HEK293T (cell line): Measurements from ENCODE around the gene NAV2.

Source experiments
- CTCF ChIA-PET: fragments of 350-600 bp; formaldehyde crosslinking; extraction: SDS; loops from one replicate; lab custom pipeline; 2021; ENCODE audit warnings: antibody characterized with exemption, inconsistent platforms; lab: Yijun Ruan, JAX
- POLR2A ChIA-PET: fragments of 350-600 bp; formaldehyde crosslinking; extraction: SDS; loops from one replicate; lab custom pipeline; 2020; ENCODE audit warnings: antibody characterized with exemption, inconsistent platforms; lab: Yijun Ruan, JAX
- DNase-seq: peaks from one replicate; pipeline ENCODE4 v3.0.0; 2012; ENCODE audit warnings: mixed read lengths; ENCODE audit errors: extremely low spot score
- ARNT ChIP-seq: fragments of 450-650 bp; IDR thresholded peaks from 2 replicates; pipeline ENCODE4 v1.6.1; 2017; ENCODE audit warnings: mild to moderate bottlenecking
- BHLHE40 ChIP-seq: fragments of 450-650 bp; IDR thresholded peaks from 2 replicates; pipeline ENCODE4 v1.6.1; 2016; ENCODE audit warnings: mild to moderate bottlenecking, moderate library complexity, borderline replicate concordance
- CTBP1 ChIP-seq: fragments of 450-650 bp; IDR thresholded peaks from 2 replicates; pipeline ENCODE4 v1.6.1; 2016; ENCODE audit warnings: borderline replicate concordance
- ELF4 ChIP-seq: fragments of 450-650 bp; IDR thresholded peaks from 2 replicates; pipeline ENCODE4 v1.6.1; 2017; ENCODE audit warnings: antibody characterized with exemption
- FOXA1 ChIP-seq: fragments of 450-650 bp; IDR thresholded peaks from 2 replicates; pipeline ENCODE4 v1.6.1; 2016; ENCODE audit warnings: mild to moderate bottlenecking
- FOXK2 ChIP-seq: fragments of 450-650 bp; IDR thresholded peaks from 2 replicates; pipeline ENCODE4 v1.6.1; 2016; ENCODE audit warnings: mild to moderate bottlenecking
- FOXM1 ChIP-seq: fragments of 450-650 bp; IDR thresholded peaks from 2 replicates; pipeline ENCODE4 v1.6.1; 2017; ENCODE audit warnings: mild to moderate bottlenecking, borderline replicate concordance
- HDGF ChIP-seq: fragments of 450-650 bp; IDR thresholded peaks from 2 replicates; pipeline ENCODE4 v1.6.1; 2017; ENCODE audit warnings: antibody characterized with exemption, borderline replicate concordance
- L3MBTL2 ChIP-seq: fragments of 450-650 bp; conservative IDR thresholded peaks from 2 replicates; pipeline ENCODE4 v1.6.1; 2016; ENCODE audit warnings: mild to moderate bottlenecking
- LEF1 ChIP-seq: fragments of 450-650 bp; IDR thresholded peaks from 2 replicates; pipeline ENCODE4 v1.6.1; 2017; ENCODE audit warnings: mild to moderate bottlenecking, borderline replicate concordance
- NFRKB ChIP-seq: fragments of 450-650 bp; IDR thresholded peaks from 2 replicates; pipeline ENCODE4 v1.6.1; 2016; ENCODE audit warnings: mild to moderate bottlenecking, moderate library complexity
- SP1 ChIP-seq: fragments of 450-650 bp; IDR thresholded peaks from 2 replicates; pipeline ENCODE4 v1.6.1; 2017
- SUZ12 ChIP-seq: fragments of 450-650 bp; IDR thresholded peaks from 2 replicates; pipeline ENCODE4 v1.6.1; 2016; ENCODE audit warnings: mild to moderate bottlenecking
- TARDBP ChIP-seq: fragments of 450-650 bp; IDR thresholded peaks from 2 replicates; pipeline ENCODE4 v1.6.1; 2016
- ZNF384 ChIP-seq: fragments of 450-650 bp; IDR thresholded peaks from 2 replicates; pipeline ENCODE4 v1.6.1; 2016
- TF ChIP-seq, protein P1 (sequence below): fragments of 450-650 bp; IDR thresholded peaks from 2 replicates; pipeline ENCODE4 v1.6.1; 2016

NAV2 gene

DNA sequence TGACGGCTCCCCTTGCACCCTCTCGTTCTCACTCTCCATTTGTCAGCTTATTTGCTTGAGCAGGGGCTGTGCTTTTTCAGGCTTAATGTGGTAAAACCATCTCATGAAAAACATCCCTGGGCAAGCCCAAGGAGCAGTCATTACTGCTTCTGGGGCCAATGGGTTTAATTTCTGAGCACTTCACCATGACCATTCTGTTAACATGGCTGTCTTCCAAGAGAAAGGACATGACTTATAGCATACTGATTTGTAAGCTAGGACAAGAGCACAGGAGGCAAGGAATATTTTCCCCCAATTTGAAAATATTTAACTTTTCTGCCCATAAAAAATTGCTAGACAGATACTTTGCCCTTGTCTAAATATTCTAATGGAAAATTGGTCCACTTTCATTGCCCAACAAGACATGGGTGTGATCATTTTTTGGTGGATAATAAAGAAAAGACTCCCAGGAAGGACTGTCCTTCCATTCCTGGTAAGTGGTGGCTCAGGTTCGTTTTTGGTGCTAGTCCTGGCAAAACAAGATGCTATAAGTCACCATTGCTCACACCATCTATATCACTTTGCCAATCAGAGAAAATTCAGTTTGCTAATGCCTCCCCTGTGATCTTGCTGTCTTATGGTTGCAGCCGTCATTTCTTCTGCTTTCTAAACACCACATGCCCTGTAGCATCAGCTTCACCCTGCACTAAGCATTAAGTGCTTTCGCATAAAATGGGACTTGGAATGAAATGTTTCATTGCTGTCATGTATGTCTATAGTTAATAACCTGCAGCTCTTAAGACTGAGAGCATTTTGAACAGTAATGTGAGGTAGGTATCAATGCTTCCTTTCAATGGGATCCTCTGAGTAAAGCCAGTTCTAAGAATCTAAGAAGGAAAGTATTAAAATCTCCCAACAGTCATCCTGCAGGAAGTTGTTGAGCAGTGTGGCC, 339.1 kb downstream of the NAV2 start:
- ChIA-PET POLR2A (no interaction called here), CTCF (interaction anchor here (0.5 kb wide), 1 partner anchor 73 kb away, joined by 5 read pairs; no protein-coding TSS in a partner anchor)
- TF ChIP-seq ARNT (no peak), TARDBP (no peak), SP1 (no peak), HDGF (no peak), FOXK2 (no peak), L3MBTL2 (no peak), SUZ12 (no peak), ZNF384 (no peak), BHLHE40 (no peak), ELF4 (no peak)
- DNase-seq = no peak

DNA sequence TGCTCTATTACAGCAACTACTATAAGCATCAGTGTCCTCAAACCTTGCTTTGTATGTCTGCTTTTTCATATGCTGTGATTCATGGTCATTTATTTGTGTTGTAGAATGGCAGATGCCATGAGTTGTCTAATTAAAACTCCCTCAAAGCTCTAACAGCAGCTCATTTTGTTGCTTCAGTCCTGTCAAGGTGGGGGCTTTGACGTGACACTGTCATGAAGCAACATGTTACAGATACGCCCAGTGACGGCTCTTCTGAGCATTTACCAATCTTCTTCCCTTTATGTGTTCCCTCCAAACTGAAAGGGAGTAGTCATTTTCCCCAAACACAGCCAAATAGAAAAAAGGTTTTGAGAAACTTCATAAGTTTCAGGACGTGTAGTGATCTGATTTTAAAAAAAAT, 340.9 kb downstream of the NAV2 start:
- CTCF ChIA-PET = no interaction called here
- TF ChIP-seq LEF1 = no peak
- TF ChIP-seq NFRKB = no peak
- TF ChIP-seq CTBP1 = no peak
- no peak for TF ChIP-seq SP1
- TF ChIP-seq FOXA1 = no peak
- TF ChIP-seq FOXM1 = no peak
- no peak for TF ChIP-seq BHLHE40
- TF ChIP-seq HDGF = no peak
- TF ChIP-seq ZNF384 = no peak
- TF ChIP-seq, protein P1, sequence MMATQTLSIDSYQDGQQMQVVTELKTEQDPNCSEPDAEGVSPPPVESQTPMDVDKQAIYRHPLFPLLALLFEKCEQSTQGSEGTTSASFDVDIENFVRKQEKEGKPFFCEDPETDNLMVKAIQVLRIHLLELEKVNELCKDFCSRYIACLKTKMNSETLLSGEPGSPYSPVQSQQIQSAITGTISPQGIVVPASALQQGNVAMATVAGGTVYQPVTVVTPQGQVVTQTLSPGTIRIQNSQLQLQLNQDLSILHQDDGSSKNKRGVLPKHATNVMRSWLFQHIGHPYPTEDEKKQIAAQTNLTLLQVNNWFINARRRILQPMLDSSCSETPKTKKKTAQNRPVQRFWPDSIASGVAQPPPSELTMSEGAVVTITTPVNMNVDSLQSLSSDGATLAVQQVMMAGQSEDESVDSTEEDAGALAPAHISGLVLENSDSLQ = no peak
- no peak for TF ChIP-seq SUZ12
- TF ChIP-seq TARDBP = no peak
- no peak for DNase-seq
- POLR2A ChIA-PET = no interaction called here

DNA sequence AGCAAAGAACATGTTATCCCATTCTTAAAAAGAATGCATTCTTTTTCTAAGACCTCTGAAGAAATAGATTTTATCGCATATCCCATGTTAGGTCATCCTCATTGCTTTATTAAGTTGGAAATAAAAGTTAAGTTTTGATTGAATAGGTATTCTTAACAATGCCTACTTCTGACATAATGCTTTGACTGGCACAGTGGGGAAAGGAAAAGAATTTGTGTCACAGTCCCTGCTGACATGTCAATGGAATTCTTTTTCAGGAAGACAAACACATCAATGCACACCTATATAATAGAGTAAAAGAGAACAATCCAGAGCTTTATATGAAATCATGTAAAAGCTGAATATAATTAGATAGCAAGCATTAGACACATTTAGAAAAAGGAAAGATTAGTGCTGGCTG, 341.9 kb downstream of the NAV2 start:
- DNase-seq = no peak
- CTCF ChIA-PET = no interaction called here
- POLR2A ChIA-PET = no interaction called here
- TF ChIP-seq, protein P1 = no peak
- TF ChIP-seq SUZ12 = no peak
- no peak for TF ChIP-seq HDGF
- TF ChIP-seq CTBP1 = no peak
- no peak for TF ChIP-seq TARDBP
- no peak for TF ChIP-seq FOXA1
- TF ChIP-seq ZNF384 = no peak
- TF ChIP-seq ELF4 = no peak

DNA sequence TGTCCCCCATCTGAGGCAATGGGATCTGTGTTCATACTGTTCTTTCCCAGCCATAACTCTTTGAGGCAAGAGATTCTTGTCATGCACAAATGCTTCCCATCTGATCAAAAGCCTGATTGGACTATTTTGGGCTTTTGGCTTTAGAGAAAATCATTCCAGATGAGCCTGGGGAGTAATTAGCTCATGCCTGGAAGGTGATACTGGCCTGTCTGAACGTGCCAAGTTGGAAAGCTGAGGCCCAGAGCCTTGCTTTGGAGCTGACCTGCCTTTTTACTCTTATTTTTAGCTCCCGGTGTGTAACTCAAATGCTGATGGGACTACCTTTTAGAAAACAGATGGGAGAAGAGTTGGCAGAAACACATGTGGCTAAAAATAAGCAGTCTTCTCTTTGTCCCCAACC, 342.7 kb downstream of the NAV2 start:
- POLR2A ChIA-PET = no interaction called here
- DNase-seq = no peak
- CTCF ChIA-PET = no interaction called here
- TF ChIP-seq, protein P1 = no peak

DNA sequence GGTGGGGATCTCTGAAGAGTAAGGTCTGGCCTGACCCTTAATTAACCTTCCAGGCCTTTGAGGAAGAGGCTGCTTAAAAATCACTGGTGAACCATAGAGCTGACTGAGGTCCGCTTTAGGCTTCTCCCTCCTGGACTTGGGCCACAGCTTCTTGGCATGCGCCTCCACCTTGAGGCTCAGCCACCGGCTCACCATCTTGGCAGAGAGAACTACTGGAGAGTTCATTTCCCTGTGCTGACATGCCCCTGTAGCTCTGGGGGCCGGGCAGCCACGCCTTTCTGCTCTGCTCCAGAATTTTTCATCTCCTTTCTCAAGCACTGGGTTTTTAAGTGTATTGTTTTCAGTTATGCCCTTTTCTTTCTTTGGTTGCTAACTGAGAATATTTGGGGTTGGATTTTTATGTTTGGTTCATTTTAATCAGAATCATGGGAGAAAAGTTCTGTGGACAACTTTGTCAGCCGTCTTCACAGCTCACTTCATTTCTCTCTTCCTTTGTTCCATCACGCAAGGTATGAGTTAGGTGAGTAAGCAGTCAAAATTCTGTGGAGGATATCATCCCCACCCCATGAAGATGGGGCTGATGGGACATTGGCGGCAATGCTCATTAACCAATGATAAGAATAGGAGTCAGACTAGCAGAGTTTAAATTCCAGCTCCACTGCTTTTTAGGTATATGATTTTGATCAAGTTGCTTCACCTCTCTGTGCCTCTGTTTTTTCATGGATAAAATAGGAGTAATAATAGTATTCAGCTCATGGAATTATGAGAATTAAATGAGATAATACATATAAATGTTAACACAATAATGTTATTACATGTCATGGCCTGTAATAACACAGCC, 343.7 kb downstream of the NAV2 start:
- DNase-seq = no peak
- CTCF ChIA-PET = interaction anchor here (1.0 kb wide), 1 partner anchor 48 kb away, joined by 3 read pairs; no protein-coding TSS in a partner anchor
- POLR2A ChIA-PET = interaction anchor here (1.1 to 1.2 kb wide), 2 partner anchors 56 to 75 kb away, joined by 4 read pairs; no protein-coding TSS in a partner anchor
- no peak for TF ChIP-seq L3MBTL2
- no peak for TF ChIP-seq SUZ12
- TF ChIP-seq SP1 = no peak
- no peak for TF ChIP-seq FOXK2
- no peak for TF ChIP-seq ELF4
- TF ChIP-seq BHLHE40 = no peak
- TF ChIP-seq NFRKB = no peak
